Hepatocyte (in vitro differentiated cells): ENCODE data around the gene ARHGEF40.

Experiments used
- EZH2phosphoT487 ChIP-seq: fragments of 200-600 bp; sonication (generic); IDR thresholded peaks from one replicate; pipeline ENCODE4 v1.6.1; 2018; ENCODE audit warnings: antibody characterized with exemption, mild to moderate bottlenecking, low read depth, moderate library complexity; ENCODE audit not compliant: unreplicated experiment, severe bottlenecking
- TF ChIP-seq, protein P1 (sequence below): fragments of 200-600 bp; sonication (generic); IDR thresholded peaks from 2 replicates; pipeline ENCODE4 v1.5.1; 2016; ENCODE audit warnings: antibody characterized with exemption, mild to moderate bottlenecking; ENCODE audit not compliant: poor library complexity

DNA sequence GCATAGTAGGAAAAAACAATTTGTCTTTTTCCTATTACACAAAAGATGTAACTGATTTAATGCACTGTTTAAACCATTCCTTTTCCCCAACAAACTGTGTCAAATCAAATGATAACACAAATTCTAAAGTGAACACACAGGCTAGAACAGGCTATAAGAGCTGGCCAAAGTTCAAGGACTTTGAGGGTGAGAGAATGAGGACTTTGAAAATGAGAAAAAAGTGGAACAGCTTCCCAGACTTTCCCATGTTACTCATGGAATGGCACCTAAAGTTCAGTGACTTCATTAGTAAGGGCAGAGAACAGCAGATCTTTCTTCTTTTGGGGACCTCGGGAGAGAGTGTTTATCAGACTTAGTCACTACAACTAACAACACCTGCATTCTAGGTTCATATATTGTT is 53.3 kb downstream of the ARHGEF40 start:
- TF ChIP-seq, protein P1, sequence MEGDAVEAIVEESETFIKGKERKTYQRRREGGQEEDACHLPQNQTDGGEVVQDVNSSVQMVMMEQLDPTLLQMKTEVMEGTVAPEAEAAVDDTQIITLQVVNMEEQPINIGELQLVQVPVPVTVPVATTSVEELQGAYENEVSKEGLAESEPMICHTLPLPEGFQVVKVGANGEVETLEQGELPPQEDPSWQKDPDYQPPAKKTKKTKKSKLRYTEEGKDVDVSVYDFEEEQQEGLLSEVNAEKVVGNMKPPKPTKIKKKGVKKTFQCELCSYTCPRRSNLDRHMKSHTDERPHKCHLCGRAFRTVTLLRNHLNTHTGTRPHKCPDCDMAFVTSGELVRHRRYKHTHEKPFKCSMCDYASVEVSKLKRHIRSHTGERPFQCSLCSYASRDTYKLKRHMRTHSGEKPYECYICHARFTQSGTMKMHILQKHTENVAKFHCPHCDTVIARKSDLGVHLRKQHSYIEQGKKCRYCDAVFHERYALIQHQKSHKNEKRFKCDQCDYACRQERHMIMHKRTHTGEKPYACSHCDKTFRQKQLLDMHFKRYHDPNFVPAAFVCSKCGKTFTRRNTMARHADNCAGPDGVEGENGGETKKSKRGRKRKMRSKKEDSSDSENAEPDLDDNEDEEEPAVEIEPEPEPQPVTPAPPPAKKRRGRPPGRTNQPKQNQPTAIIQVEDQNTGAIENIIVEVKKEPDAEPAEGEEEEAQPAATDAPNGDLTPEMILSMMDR: no peak
- no peak for TF ChIP-seq EZH2phosphoT487
